ENCODE data around the gene SLC6A19.

DNA sequence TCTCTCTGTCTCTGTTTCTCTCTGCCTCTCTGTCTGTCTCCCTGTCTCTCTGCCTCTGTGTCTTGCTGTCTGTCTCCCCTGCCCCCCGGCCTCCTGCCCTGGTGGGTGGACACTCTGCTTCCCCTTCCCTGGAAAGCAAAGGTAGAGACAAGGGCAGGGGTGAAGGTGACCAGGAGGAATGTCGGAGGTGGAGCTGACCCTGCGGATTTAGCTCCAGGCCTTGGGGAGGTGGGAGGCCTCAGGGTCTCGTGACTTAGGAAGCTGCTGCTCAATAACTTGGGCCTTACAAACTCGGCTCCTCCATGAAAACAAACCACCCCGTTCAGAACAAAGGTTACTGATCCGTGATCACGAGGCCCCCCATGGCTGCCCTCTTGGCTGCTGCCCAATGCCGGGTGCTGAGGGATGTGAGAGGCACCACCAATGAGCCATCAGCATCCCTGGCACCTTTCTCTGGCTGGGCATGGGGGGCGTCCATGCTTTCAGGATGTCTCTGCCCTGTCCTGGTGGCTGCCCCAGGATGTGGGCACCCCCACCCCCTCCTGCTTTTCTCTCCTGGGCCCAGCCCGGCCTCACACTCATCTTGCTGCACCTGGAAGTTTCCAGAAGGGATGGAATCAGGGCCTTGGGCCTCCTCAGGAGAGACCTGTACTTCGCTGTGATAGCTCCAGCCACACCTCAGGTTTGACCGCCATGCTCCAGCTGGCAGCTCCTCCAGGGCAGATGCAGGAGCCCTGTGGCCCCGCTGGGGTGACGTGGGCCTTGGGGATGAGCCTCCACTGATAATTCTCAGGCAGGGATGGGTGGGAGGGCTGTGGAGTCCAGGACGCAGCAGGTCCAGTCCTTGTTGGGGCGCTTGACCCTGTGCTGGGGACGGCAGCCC lies 14.8 kb upstream of the SLC6A19 start:
- TF ChIP-seq, protein P1, sequence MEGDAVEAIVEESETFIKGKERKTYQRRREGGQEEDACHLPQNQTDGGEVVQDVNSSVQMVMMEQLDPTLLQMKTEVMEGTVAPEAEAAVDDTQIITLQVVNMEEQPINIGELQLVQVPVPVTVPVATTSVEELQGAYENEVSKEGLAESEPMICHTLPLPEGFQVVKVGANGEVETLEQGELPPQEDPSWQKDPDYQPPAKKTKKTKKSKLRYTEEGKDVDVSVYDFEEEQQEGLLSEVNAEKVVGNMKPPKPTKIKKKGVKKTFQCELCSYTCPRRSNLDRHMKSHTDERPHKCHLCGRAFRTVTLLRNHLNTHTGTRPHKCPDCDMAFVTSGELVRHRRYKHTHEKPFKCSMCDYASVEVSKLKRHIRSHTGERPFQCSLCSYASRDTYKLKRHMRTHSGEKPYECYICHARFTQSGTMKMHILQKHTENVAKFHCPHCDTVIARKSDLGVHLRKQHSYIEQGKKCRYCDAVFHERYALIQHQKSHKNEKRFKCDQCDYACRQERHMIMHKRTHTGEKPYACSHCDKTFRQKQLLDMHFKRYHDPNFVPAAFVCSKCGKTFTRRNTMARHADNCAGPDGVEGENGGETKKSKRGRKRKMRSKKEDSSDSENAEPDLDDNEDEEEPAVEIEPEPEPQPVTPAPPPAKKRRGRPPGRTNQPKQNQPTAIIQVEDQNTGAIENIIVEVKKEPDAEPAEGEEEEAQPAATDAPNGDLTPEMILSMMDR (IDR thresholded peaks at IDR 0.05): no peak
- TF ChIP-seq POLR2A (IDR thresholded peaks at IDR 0.05): no peak

All from adrenal gland (tissue), 5 donors.